ENCODE results near the gene UNC45A.

DNA sequence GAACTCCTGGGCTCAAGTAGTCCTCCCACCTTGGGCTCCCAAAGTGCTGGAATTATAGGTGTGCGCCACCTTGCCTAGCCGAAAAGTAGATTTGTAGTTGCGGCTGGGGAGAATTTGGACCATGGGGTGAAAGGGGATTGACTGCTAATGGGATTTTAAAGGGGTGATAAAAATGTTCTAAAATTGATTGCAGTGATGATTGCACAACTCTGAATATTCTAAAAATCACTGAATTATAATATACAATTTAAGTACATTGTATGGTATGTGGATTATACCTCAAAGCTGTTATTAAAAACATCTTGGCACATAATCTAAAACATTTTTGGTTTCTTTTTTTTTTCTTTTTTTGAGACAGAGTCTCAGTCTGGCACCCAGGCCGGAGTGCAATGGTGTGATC, 55.4 kb downstream of the UNC45A start:
- TF ChIP-seq POLR2A (IDR thresholded peaks at IDR 0.05): no peak
- TF ChIP-seq, protein P1, sequence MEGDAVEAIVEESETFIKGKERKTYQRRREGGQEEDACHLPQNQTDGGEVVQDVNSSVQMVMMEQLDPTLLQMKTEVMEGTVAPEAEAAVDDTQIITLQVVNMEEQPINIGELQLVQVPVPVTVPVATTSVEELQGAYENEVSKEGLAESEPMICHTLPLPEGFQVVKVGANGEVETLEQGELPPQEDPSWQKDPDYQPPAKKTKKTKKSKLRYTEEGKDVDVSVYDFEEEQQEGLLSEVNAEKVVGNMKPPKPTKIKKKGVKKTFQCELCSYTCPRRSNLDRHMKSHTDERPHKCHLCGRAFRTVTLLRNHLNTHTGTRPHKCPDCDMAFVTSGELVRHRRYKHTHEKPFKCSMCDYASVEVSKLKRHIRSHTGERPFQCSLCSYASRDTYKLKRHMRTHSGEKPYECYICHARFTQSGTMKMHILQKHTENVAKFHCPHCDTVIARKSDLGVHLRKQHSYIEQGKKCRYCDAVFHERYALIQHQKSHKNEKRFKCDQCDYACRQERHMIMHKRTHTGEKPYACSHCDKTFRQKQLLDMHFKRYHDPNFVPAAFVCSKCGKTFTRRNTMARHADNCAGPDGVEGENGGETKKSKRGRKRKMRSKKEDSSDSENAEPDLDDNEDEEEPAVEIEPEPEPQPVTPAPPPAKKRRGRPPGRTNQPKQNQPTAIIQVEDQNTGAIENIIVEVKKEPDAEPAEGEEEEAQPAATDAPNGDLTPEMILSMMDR (IDR thresholded peaks at IDR 0.05): no peak

Data from right lobe of liver (tissue), 4 donors.